WTC11 (cell line): ENCODE data around the gene ZDHHC14. TPM values are rescaled to one million over a fixed set of nuclear protein-coding genes. Genes with fewer than 3 reads are reported as not detected.

Source experiments
- ATAC-seq: fragments of 200-7000 bp; cut with Tn5 transposase; 2 replicates; pipeline ENCODE4 v1.10.0; 2021; ENCODE audit warnings: mild to moderate bottlenecking, moderate library complexity
- CTCF ChIA-PET: fragments of 300-600 bp; sonication (Branson Sonifier 250); formaldehyde crosslinking; loops from one replicate; lab custom pipeline; 2021; ENCODE audit warnings: antibody characterized with exemption; lab: Charles Lee
- POLR2A ChIA-PET: fragments of 350-600 bp; sonication (Branson Sonifier 250); formaldehyde crosslinking; loops from one replicate; lab custom pipeline; 2021; ENCODE audit warnings: antibody characterized with exemption; lab: Charles Lee
- DNase-seq: peaks from one replicate; pipeline ENCODE4 v3.0.0; 2021; ENCODE audit warnings: low spot score
- H3K27ac Mint-ChIP-seq: 2 replicates; pipeline ENCODE4 v1.8.0; 2021; ENCODE audit warnings: mixed read lengths
- H3K27me3 Mint-ChIP-seq: 2 replicates; pipeline ENCODE4 v1.8.0; 2021; ENCODE audit warnings: low read depth, mild to moderate bottlenecking, moderate library complexity, mixed read lengths
- H3K36me3 Mint-ChIP-seq: 2 replicates; pipeline ENCODE4 v1.8.0; 2021; ENCODE audit warnings: mixed read lengths
- H3K4me1 Mint-ChIP-seq: 2 replicates; pipeline ENCODE4 v1.8.0; 2022; ENCODE audit warnings: mixed read lengths
- H3K4me3 Mint-ChIP-seq: 2 replicates; pipeline ENCODE4 v1.8.0; 2021; ENCODE audit warnings: mild to moderate bottlenecking, moderate library complexity, mixed read lengths
- H3K9me3 Mint-ChIP-seq: 2 replicates; pipeline ENCODE4 v1.8.0; 2021; ENCODE audit warnings: mixed read lengths
- ELF4 ChIP-seq: sonication (generic); formaldehyde crosslinking; IDR thresholded peaks from 2 replicates; pipeline ENCODE4 v1.8.1; 2022; ENCODE audit warnings: low read depth, mild to moderate bottlenecking, moderate library complexity, missing genetic modification reagents
- EMX1 ChIP-seq: fragments of 250-450 bp; sonication (Bioruptor Pico); IDR thresholded peaks from 2 replicates; pipeline ENCODE4 v1.8.0; 2021; ENCODE audit warnings: mild to moderate bottlenecking
- ERG ChIP-seq: fragments of 250-450 bp; sonication (Bioruptor Pico); IDR thresholded peaks from 2 replicates; pipeline ENCODE4 v1.8.0; 2021; ENCODE audit warnings: mild to moderate bottlenecking
- FOXJ3 ChIP-seq: sonication (generic); formaldehyde crosslinking; IDR thresholded peaks from 2 replicates; pipeline ENCODE4 v1.9.0; 2021; ENCODE audit warnings: missing genetic modification reagents, mild to moderate bottlenecking, borderline replicate concordance
- HMGA2 ChIP-seq: fragments of 250-450 bp; sonication (Bioruptor Pico); IDR thresholded peaks from 2 replicates; pipeline ENCODE4 v1.4.0; 2021; ENCODE audit warnings: mild to moderate bottlenecking, moderate library complexity
- MLX ChIP-seq: sonication (generic); formaldehyde crosslinking; IDR thresholded peaks from 2 replicates; pipeline ENCODE4 v1.8.1; 2023; ENCODE audit warnings: mild to moderate bottlenecking, missing genetic modification reagents, moderate library complexity
- NFYB ChIP-seq: sonication (generic); formaldehyde crosslinking; conservative IDR thresholded peaks from 2 replicates; pipeline ENCODE4 v1.8.0; 2022; ENCODE audit warnings: low read depth, missing genetic modification reagents
- NR3C1 ChIP-seq: sonication (generic); formaldehyde crosslinking; conservative IDR thresholded peaks from 2 replicates; pipeline ENCODE4 v1.8.1; 2023; ENCODE audit warnings: low read depth, mild to moderate bottlenecking, missing genetic modification reagents
- OVOL2 ChIP-seq: fragments of 250-450 bp; sonication (Bioruptor Pico); IDR thresholded peaks from 2 replicates; pipeline ENCODE4 v1.9.0; 2021; ENCODE audit warnings: mild to moderate bottlenecking, borderline replicate concordance
- RELA ChIP-seq: sonication (generic); formaldehyde crosslinking; IDR thresholded peaks from 2 replicates; pipeline ENCODE4 v1.8.1; 2022; ENCODE audit warnings: missing genetic modification reagents, mild to moderate bottlenecking, borderline replicate concordance
- TEAD4 ChIP-seq: sonication (generic); formaldehyde crosslinking; IDR thresholded peaks from 2 replicates; pipeline ENCODE4 v1.8.0; 2022; ENCODE audit warnings: mild to moderate bottlenecking, missing genetic modification reagents
- ZMAT4 ChIP-seq: fragments of 250-450 bp; sonication (Bioruptor Pico); IDR thresholded peaks from 2 replicates; pipeline ENCODE4 v1.9.0; 2021; ENCODE audit warnings: mild to moderate bottlenecking
- ZNF423 ChIP-seq: fragments of 250-450 bp; sonication (Bioruptor Pico); IDR thresholded peaks from 2 replicates; pipeline ENCODE4 v2.1.2; 2022; ENCODE audit warnings: mild to moderate bottlenecking, moderate library complexity
- ZNF532 ChIP-seq: fragments of 250-450 bp; sonication (Bioruptor Pico); IDR thresholded peaks from 2 replicates; pipeline ENCODE4 v1.9.0; 2021; ENCODE audit warnings: mild to moderate bottlenecking, borderline replicate concordance
- total RNA-seq: library from RNA; stranded (reverse); gene quantifications from 3 replicates; pipeline ENCODE4 v1.2.3, GENCODE V29; 2021
- TF ChIP-seq, protein P1 (sequence below): sonication (generic); formaldehyde crosslinking; IDR thresholded peaks from 2 replicates; pipeline ENCODE4 v1.8.0; 2022; ENCODE audit warnings: missing genetic modification reagents

The ZDHHC14 gene
- total RNA-seq, 1 experiment from 2014 or later = 6.6 TPM

DNA sequence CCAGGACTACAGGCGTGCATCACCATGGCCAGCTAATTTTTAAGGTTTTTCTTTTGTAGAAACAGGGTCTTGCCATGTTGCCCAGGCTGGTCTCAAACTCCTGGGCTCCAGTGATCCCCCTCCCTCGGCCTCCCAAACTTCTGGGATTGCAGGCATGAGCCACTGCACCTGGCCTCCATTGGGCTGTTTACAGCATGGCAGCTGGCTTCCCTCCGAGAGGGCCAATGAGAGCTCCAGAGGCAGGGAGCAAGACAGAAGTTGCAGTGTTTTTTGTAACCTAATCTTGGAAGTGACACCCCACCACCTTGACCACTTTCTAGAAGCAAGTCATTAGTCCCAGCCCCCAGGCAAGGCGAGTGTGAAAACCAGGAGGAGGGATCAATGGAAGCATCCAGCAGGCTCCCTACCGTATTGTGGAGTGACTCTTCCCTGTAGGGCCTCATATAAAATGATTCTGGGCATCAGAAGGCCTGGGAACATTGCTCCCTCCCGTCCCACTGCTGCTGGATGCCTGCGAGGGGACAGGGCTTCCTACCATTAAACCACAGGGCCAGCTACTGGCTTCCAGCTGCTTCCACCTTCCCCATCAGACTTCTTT is 144.4 kb downstream of the ZDHHC14 start:
- no peak overlapping the region for H3K4me3 Mint-ChIP-seq

DNA sequence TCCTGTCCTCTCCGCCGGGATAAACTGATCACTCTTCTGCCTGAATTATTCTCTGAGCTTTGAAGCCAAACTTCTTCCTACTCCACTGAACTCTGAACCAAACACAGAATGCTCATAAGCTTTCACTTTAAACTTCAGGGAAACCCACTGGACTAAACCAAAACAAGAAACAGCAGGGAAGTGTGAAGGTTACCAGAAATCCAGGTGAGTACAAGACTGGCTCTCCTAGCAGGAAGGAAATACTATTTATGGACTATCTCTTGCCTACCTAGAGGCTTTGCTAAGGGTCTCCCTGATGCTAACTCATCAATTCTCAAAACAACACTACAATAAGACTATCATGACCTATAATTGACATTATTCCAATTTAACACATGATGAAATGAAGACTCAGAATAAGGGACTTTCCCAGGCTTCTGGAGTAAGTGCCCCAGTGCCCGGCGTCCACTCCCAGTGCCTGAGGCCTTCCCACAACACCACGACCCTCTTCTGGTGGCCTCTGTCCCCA is 145.0 kb downstream of the ZDHHC14 start:
- no peak for ATAC-seq
- no peak for DNase-seq
- no peak overlapping the region for H3K27ac Mint-ChIP-seq
- CTCF ChIA-PET = no interaction called here
- POLR2A ChIA-PET = no interaction called here
- no peak overlapping the region for H3K4me3 Mint-ChIP-seq
- peaks cover 18% of the 10 kb centered on the region for H3K4me1 Mint-ChIP-seq
- peaks cover 4% of the 10 kb centered on the region; the same call in 1 of the 2 replicates for H3K27me3 Mint-ChIP-seq
- H3K36me3 Mint-ChIP-seq = peaks cover 3% of the 10 kb centered on the region; the same call in 1 of the 2 replicates
- TF ChIP-seq NFYB (CRISPR knock-in tag) (no peak), HMGA2 (no peak)
- peaks cover 10% of the 10 kb centered on the region; the same call in 1 of the 2 replicates for H3K9me3 Mint-ChIP-seq

More for the DNA sequence above, 144.4 kb downstream of the ZDHHC14 start:
- DNase-seq (no peak), ATAC-seq (no peak)
- no peak for TF ChIP-seq TEAD4 (CRISPR knock-in tag)
- TF ChIP-seq, protein P1, sequence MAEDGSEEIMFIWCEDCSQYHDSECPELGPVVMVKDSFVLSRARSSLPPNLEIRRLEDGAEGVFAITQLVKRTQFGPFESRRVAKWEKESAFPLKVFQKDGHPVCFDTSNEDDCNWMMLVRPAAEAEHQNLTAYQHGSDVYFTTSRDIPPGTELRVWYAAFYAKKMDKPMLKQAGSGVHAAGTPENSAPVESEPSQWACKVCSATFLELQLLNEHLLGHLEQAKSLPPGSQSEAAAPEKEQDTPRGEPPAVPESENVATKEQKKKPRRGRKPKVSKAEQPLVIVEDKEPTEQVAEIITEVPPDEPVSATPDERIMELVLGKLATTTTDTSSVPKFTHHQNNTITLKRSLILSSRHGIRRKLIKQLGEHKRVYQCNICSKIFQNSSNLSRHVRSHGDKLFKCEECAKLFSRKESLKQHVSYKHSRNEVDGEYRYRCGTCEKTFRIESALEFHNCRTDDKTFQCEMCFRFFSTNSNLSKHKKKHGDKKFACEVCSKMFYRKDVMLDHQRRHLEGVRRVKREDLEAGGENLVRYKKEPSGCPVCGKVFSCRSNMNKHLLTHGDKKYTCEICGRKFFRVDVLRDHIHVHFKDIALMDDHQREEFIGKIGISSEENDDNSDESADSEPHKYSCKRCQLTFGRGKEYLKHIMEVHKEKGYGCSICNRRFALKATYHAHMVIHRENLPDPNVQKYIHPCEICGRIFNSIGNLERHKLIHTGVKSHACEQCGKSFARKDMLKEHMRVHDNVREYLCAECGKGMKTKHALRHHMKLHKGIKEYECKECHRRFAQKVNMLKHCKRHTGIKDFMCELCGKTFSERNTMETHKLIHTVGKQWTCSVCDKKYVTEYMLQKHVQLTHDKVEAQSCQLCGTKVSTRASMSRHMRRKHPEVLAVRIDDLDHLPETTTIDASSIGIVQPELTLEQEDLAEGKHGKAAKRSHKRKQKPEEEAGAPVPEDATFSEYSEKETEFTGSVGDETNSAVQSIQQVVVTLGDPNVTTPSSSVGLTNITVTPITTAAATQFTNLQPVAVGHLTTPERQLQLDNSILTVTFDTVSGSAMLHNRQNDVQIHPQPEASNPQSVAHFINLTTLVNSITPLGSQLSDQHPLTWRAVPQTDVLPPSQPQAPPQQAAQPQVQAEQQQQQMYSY (CRISPR knock-in tag) = peak; percentile 72
- CTCF ChIA-PET = no interaction called here
- Mint-ChIP-seq H3K27me3 (peaks cover 4% of the 10 kb centered on the region; the same call in 1 of the 2 replicates), H3K4me1 (peaks cover 17% of the 10 kb centered on the region), H3K27ac (no peak overlapping the region), H3K9me3 (peaks cover 10% of the 10 kb centered on the region; the same call in 1 of the 2 replicates), H3K36me3 (peaks cover 3% of the 10 kb centered on the region; the same call in 1 of the 2 replicates)
- POLR2A ChIA-PET = no interaction called here

DNA sequence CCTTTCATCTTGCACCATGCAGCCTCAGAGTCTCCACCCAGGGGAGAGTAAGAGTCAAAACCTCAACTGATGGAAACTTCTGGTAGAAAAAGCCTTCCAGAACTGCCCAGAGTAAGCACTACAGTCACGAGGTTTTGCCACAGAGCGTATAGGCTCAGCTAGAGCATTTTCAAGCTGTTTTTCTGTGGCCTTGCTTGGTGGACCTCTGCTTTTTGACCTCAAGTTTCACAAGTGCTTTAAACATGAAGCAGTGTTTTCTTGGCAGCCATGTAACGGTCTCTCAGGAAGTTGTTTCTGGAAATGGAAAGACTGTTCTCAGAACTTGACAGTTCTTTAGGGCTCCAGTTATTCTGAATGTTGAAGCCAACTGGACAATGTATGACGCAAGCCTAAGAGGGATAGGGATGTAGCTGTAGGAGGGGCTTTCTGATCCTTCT is 146.5 kb downstream of the ZDHHC14 start:
- CTCF ChIA-PET = no interaction called here
- Mint-ChIP-seq H3K4me1 (peaks cover 28% of the 10 kb centered on the region), H3K27ac (no peak overlapping the region), H3K36me3 (peaks cover 3% of the 10 kb centered on the region; the same call in 1 of the 2 replicates), H3K9me3 (peaks cover 10% of the 10 kb centered on the region; the same call in 1 of the 2 replicates), H3K27me3 (peaks cover 4% of the 10 kb centered on the region; the same call in 1 of the 2 replicates), H3K4me3 (no peak overlapping the region)
- DNase-seq = no peak
- TF ChIP-seq RELA (CRISPR knock-in tag) (no peak), ERG (CRISPR knock-in tag) (no peak), ELF4 (CRISPR knock-in tag) (no peak), ZMAT4 (CRISPR knock-in tag) (no peak), NR3C1 (CRISPR knock-in tag) (no peak), ZNF423 (CRISPR knock-in tag) (no peak), FOXJ3 (no peak), ZNF532 (no peak), EMX1 (CRISPR knock-in tag) (no peak), MLX (CRISPR knock-in tag) (no peak), OVOL2 (CRISPR knock-in tag) (no peak)
- ATAC-seq = no peak
- POLR2A ChIA-PET = no interaction called here
